ENCODE data around the gene ELK3. TPM values are rescaled to one million over a fixed set of nuclear protein-coding genes. Genes with fewer than 3 reads are reported as not detected.

ELK3 gene
- total RNA-seq, 4 donors from 2014 or later, result 8.4 to 12.9 (median 9.5) TPM

Other genes with a start within 250 kb of the ELK3 start
- 100 to 1,000 TPM; 128 to 289 (median 164) TPM for gene HAL, start 198.0 kb upstream of the ELK3 start, total RNA-seq
- 10 to 100 TPM; 66.0 to 84.7 (median 75.5) TPM for gene LTA4H, start 158.8 kb upstream of the ELK3 start, total RNA-seq
- gene CDK17, start 206.1 kb downstream of the ELK3 start, total RNA-seq, result 10 to 100 TPM; 27.3 to 41.9 (median 30.8) TPM

Measured in lower leg skin (tissue), 4 donors.